HuH-7.5 (cell line): Measurements from ENCODE around the gene GRIA4.

Source experiments
- DNase-seq: peaks from one replicate; pipeline ENCODE4 v3.0.0; 2011; ENCODE audit warnings: low spot score

GRIA4 gene

DNA sequence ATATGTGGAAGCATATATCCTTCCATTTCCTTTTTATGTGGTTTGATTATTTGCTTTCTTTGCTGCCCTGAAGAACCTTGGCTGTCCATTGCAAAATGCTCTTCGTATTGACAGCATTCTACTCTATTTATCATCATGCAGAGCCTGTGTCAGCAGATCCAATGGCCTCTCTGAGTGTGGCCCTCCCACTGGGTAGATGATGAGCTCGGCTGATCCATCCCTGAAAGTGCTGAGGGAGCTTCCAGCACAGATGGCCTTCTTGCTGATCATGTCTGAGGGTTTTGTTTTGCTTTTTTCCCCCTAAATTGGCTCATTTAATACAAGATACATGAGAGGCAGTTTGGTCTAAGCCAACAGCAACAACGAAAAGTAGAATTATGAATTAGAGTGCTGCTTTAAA, 181.0 kb downstream of the GRIA4 start:
- no peak for DNase-seq

DNA sequence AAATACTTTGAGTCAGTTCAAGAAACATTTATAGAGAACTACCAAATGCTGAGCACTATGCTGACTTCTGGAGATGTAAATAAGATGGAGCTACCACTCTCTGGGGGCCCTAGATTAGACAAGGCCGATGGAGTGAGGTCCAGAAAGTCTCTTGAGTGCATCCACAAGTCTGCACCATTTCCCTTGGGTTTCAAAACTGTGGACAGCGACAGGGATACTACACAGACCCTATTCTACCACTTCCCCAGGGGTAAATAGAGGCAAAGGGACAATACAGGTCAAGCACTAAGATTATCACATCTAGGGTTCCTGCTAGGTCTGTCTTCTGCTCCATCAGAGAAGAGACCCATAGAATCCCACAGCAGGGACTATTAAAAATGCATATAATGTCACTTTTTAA, 183.2 kb downstream of the GRIA4 start:
- no peak for DNase-seq

DNA sequence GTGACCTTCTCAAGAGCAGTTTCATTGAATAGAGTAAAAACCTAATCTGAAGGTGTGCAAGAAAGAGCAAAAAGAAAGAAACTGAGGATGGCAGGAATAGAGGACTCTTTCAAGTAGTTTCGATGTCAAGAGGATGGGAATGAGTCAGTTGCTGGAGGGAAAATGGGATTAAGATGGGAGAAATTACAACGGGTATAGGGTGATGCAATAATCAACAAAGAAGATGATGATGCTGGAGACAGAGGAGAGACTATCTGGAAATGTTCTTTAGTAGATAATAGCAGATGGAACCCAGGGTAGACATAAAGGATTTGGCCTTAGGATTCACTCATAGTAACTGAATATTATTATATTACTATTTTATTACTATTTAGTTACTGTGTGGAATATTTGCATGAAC, 189.4 kb downstream of the GRIA4 start:
- no peak for DNase-seq

DNA sequence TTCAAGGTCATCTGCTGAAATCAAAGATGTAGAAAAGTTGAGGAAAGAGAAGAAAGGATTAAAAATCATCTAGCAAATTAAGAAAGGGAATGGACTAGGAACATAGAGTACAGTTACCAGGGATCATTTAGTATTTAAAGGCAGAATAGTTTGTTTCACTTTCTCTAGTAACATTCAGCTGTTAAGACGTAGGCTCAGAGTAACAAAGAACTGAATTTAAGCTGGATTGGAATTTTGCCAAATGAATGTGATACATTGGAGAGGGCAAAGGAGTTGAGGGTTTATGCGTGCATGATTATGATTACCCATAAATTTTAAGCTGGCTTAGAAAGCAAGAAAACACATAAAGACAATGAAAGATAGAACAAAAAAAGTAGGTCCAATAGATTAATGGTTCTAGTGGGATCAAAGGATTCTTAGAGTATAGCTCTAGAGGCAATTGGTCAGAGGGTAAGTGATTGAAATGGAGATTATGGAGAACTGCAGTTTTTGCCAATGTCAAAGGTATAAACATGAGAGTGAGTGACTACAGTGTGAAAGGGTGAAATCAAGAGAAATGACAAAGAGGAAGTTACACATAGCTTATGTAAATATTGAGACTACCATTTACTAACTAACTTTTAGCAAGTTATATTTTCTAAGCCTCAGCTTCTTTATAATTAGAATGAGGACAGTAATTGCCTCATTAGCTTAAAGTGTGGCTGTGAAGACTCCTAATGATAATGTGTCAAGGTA, 190.0 kb downstream of the GRIA4 start:
- no peak for DNase-seq

DNA sequence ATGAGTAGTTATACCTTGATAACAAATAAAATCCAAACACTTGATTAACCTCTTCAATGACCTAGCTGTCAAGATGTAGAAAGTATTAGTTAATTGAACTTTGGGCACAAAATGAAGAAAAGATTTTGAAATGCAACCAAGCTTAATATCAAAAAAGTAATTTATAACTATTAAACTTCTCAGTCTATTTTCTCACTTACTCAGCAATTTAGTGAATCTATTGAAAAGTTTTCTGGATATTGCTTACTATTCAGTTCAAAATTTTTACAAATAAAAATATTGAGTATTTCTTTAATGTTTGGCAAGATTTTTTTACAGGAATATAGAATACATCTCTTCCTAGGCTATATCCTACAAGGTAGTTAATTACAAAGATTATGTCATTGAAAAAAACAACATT, 192.5 kb downstream of the GRIA4 start:
- no peak for DNase-seq

DNA sequence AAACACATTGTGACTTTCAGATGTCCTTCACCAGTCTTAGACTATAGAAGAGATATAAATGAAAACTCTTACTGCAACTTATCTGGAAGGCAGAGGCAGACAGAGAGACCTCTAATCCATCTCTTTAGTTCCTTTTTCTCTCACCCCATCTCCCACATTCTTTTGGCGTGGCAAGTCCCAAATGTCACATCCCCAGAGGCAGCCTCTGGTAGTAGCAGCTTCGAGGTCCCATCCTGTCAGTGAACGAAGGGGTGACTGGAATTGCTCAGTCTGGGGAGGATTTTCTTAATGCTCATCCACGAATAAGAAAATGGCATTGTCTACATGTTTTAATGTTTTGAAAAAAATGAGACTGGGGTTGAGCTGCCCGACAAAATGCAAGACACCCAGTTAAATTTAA, 201.4 kb downstream of the GRIA4 start:
- no peak for DNase-seq

DNA sequence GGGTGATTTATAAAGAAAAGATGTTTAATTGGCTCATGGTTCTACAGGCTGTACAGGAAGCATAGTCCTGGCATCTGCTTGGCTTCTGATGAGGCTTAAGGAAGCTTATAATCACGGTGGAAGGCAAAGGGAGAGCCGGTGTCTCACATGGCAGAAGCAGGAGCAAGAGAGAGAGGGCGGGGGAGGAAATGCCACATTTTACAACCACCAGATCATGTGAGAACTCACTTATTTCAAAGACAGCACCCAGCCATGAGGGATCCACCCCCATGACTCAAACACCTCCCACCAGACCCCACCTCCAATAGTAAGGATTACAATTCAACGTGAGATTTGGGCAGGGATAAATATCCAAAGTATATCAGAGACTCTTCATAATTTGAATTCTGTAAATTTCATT, 211.5 kb downstream of the GRIA4 start:
- DNase-seq: no peak

DNA sequence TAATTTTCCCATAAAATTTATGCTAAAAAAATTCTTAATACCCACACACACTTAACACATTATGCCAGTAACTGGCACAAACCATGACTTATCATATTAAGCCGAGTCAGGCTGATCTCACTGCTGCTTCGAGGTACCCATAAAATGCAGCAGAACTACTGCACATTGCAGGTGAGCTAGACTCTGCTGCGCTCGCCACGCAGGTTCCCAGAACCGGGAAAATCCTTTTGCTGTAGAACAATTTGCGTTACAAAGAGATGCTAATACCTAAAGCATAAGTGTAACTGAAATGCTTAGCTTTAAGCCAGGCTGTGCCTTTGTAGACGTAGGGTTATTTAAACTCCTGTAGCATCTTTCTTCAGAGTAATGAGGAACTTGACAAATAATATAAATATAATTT, 211.9 kb downstream of the GRIA4 start:
- no peak for DNase-seq

DNA sequence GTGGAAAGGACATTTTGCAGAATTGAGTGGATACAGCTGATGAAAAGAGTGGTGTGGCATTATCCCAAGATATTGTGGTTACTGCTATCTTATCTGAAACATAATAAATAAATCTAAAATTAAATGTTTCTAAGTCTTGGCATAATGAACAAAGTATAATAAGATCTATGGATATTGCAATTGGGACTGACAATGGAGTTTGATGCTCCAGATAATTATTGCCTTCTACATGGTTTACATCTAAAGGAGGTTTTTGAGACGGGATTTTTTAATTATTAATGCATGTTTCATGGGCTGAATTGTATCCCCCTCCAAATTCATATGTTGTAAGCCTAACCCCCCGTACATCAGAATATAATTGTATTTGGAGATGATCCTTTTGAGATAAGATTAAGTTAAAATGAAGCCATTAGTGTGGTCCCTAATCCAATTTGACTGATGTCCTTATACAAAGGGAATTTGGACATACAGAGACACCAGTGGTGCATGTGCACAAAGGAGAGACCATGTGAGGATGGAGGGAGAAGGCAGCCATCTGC, 213.7 kb downstream of the GRIA4 start:
- DNase-seq: no peak

DNA sequence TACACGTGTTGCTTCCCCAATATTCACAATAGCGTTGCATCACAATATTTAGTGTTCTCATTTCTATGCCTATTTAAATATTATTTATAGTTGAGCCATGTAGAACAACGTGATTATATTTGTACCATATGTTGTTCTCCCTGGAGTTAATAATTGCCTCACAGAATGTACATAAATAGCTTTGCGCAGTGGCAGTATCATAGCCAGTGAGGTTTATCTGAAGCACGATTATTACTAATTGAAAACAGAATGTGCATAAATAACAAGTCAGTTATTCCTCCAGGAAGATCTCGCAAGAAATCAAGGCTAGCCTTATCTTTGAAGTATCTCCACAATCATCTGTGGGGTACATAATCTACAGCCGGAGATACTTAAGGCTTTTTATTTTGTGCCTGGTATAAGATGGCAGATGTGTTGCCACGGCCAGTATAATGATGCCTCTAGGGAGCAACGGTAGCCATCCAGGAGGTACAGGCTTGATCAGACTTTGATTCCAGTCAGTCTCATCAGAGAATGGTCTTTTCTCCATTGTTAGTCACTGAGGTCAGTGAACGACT, 214.7 kb downstream of the GRIA4 start:
- DNase-seq: no peak

DNA sequence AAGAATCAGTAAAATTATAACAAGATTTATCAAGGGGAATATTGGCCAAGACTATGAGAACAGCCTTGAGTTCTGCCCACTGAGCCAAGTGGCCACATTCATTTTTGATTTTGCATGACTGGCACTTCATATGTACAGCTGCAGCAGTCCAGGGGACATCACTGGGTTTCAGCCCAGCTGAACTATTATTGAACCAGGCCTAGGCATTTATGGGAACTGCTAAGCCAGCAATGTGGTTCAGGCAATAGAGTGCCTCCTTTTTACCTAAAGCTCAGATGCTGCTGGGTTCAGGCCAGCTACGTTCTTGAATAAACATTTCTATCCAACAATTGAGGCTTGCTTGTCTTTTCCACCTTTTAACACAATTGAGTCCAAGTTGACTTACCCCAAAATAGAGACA, 215.3 kb downstream of the GRIA4 start:
- no peak for DNase-seq

DNA sequence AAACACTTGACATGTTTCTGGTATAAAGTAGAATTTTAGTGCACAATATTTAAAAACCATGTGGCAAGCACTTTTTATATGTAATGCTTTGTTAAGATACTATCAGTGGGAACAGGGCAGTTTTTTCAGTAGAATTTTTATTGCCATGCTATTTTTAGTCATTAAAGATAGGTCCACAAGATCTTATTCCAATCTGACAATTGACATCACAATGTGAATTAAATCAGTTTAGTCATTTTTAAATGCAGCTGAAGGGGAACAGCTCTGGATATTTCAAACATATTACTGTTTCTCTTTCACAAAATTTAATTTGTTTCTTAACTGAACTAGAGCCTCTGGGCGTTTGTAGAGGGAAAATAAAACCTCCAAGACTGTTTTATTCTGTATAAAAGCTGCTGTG, 218.0 kb downstream of the GRIA4 start:
- no peak for DNase-seq

DNA sequence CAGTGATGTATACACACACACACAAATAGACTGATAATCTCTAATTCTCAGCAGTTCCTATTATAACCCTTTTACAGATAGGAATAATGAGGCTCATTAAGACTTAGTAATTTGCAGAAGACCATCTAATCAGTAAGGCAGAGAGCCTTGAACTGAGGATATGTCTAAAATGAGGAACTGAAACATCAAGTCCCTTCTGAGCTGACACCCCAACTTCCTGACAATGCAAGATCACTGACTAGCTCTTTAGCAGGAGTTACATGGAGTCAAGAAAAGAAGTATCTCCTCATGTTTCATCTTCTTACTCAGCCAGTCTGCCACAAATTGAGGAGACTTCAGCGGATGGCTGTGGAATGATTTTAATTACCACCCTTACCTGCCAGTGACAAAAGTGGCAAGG, 219.2 kb downstream of the GRIA4 start:
- DNase-seq: no peak

DNA sequence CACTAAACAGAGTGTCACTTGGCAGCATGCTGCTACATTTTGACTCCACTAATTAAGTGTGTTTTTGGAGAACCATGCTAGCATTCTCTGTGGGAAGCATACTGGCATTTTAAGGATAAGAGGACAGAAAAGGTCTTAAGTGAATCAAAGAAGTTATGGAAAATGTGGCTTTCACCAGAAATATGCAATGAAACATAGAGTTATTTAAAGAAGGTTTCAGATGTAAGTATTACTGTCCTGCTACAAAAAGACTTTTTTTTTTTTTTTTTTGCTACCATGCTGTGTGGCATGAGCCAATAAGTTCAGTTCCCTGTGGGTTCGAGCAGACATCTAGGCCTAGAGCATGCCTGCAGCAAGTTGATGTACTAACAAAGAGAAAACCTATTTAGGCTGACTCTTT, 224.6 kb downstream of the GRIA4 start:
- DNase-seq: no peak

DNA sequence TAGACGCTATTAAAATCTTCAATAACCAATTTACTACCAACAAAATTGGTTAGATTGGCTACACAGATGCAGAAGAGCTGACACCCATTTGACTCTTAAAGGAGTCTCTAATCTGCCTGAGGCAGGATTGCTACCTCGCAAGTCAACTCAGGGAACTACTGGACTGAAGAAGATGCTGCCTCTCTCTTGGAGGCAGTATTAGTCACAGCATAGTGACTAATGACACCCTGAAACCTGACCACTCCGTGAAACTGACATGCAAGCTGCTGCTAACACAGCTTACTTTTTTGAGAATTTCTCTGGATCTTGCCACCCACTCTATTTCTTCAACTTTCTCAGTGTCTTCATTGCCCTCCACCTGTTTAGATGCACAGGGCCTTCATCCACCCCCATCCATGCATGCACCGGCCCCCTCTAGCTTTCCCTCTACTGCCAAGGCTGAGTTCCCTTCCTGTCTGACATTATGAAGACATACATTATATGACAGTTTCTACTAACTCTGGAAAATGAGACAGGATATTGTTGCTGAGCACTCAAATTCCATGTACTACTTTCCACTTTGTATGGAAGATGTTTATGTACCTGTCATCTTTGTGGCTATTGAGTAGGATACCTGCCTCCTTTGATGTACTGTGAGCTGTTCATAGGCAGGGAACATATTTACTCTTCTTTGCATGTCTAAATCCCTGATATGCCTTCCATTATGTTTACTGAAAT, 229.0 kb downstream of the GRIA4 start:
- no peak for DNase-seq

DNA sequence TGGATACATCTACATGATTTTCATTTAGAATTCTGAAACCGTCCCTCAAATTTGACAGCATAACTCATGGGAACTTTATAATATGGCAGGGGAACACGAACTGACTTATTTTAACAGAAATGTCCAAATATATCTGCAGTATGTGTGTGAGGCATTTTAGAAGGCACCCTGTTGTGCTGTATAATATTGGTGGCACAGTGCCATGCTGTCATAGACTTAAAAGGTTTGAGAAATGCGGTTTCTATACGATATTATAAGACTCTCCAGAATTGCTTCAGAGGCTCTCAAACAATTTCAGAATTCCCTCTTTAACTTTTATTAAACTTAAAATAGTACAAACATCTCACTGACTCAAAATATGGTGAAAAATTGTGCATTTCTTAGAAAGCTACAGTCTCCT, 230.5 kb downstream of the GRIA4 start:
- DNase-seq: no peak

DNA sequence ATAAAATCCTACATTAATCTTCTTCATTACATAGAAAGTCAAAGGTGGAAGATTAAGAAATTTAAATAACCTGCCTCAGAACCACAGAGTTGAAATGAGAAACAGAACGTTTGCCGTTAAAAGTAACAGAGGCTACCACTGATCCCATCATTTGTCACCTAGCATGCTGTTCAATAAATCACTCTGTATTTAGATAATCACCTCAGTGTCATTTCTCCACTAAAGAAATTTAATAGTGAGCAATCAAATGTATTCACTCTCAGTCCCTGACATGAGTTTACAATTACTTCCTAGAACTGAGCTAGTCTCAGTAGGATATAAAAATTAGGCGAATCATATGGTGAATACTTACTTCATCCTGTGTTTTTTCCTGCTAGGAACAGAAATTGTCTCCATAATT, 242.5 kb downstream of the GRIA4 start:
- no peak for DNase-seq

DNA sequence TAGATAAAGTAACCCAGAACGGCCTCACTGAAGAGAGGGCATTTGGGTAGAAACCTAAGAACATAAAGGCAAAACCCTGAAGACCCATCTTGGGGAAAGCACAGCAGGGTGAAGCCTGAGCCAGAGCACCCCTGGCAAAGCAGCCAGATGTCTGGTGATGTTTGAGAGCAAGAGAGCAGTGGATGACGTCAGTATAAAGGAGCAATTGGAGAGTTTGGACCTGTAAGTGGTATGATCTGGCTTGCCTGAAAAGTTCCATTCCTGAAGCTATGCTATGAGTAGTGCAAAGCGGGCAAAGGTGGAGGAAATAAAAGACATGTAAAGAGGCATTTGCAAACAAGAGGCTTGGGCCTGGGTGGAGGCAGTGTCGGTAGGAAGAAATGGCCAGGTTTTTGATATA, 244.4 kb downstream of the GRIA4 start:
- DNase-seq: no peak

DNA sequence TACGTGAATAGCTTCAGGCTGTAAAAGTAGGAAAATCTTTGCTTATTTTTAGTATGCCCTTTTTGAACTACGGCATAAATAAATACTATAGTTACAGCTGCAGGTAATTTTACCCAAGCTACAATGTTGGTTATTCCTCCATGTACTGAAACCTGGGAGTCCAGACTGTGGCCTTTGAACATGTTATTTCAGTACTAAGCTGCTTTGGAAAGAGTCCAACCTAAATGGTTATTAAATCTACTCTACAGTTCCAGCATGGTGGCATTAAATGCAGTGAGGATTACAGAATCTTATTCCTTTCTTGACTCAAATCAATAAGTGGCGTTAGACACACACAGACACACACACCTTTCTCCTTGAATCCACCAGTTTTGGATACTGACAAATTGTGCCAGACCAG, 247.1 kb downstream of the GRIA4 start:
- no peak for DNase-seq

DNA sequence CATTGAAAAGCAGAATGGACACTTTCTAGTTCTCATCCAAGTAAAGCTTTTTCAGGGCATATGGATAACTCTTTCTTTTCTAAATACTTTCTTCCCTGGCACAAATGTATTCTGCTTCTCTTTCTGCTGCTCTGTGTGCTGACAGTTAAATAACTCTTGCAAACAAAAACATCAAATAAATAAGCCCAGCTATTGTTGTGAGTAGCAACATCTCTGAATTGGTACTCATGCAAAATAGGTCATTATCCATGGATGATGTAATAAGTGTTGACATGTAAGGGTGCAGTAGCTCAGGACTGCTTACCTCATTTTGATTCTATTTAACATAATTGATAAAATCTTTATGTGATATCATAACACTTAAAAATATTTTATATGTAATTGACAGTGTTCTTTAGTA, 247.9 kb downstream of the GRIA4 start:
- no peak for DNase-seq

DNA sequence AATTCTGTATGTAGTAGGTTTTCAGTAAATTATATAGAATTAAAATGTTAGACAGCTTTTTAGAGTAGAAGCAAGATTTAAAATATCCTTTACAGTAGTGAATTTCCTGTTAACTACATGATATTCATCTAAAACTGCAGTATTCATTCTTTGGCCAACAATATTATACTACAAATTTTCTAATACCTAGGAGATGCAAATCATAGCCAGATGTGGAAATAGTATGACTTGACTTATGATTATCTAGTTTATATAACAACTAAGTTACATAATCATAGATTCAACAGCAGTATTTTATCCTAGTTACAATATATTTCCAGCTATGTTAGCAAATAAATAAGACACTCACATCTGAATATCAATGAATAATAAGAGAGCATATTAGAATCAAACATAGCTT, 249.0 kb downstream of the GRIA4 start:
- DNase-seq: no peak

DNA sequence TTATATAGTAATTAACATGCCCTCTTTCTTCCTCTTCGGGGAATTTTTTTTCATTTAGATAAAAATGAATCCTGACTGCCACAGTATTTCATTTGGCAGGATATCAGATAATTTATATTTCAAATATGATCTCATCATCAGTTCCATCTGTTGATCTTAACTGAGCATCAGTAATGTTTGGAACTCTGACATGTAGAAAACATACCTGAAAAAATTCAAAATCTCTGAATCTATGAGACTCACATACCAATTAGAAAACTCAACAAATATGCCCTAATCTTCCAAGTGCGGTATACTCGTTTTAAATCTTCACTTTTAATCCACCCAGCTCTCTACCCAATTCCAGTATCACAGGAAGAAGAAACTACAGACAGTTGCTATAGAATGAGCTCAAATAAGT, 250.2 kb downstream of the GRIA4 start:
- DNase-seq: no peak

DNA sequence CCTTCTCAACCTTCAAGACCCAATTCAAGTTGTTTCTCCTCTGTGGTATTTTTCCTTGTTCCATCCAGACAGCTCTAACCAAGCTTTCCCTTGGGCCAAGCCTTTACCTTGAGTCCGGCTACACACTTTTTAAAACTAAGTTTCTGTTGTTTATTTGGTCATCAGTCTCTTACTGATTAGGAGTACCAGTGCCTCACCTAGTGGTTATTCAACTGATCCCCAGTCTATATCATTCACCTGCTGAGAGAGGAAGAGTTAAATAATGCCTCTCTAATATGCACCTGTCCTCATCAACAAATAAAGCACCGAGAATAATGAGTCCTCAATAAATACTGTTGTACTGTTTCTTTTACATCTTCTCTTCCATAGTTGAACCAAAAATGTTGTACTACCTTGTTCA, 251.4 kb downstream of the GRIA4 start:
- no peak for DNase-seq
